Glutamatergic neuron (in vitro differentiated cells): ENCODE results near the gene MIEF1. TPM values are rescaled to one million over a fixed set of nuclear protein-coding genes. Genes with fewer than 3 reads are reported as not detected.
A peak's percentile ranks its signal among the peaks of the same experiment; 100 is the strongest.

Source experiments
- DNase-seq: peaks from one replicate; pipeline ENCODE4 v3.0.0; 2022
- H3K27ac Mint-ChIP-seq: one replicate; pipeline ENCODE4 v1.8.0; 2020; ENCODE audit warnings: mild to moderate bottlenecking, mixed read lengths, inconsistent platforms; ENCODE audit not compliant: unreplicated experiment
- H3K27me3 Mint-ChIP-seq: one replicate; pipeline ENCODE4 v1.8.0; 2020; ENCODE audit warnings: mild to moderate bottlenecking, moderate library complexity, mixed read lengths, inconsistent platforms; ENCODE audit not compliant: unreplicated experiment
- H3K36me3 Mint-ChIP-seq: one replicate; pipeline ENCODE4 v1.8.0; 2020; ENCODE audit warnings: mild to moderate bottlenecking, mixed read lengths, inconsistent platforms; ENCODE audit not compliant: unreplicated experiment
- H3K4me1 Mint-ChIP-seq: one replicate; pipeline ENCODE4 v1.8.0; 2020; ENCODE audit warnings: mild to moderate bottlenecking, low read depth, mixed read lengths, inconsistent platforms; ENCODE audit not compliant: unreplicated experiment
- H3K4me3 Mint-ChIP-seq: one replicate; pipeline ENCODE4 v1.8.0; 2020; ENCODE audit warnings: mild to moderate bottlenecking, mixed read lengths, inconsistent platforms; ENCODE audit not compliant: unreplicated experiment
- H3K9me3 Mint-ChIP-seq: one replicate; pipeline ENCODE4 v1.8.0; 2020; ENCODE audit warnings: mild to moderate bottlenecking, moderate library complexity, mixed read lengths, inconsistent platforms; ENCODE audit not compliant: unreplicated experiment
- total RNA-seq: library from RNA; stranded (reverse); fragmentation: NEBNext Ultra II Directional; extraction: Animal tissue kit (Norgen Biotek cat#: 25700); gene quantifications from one replicate; pipeline ENCODE4 v1.2.1, GENCODE V29; 2021; ENCODE audit not compliant: unreplicated experiment
- TF ChIP-seq, protein P1 (sequence below): fragments of 200-600 bp; sonication (generic); IDR thresholded peaks from one replicate; pipeline ENCODE4 v1.5.0; 2021; ENCODE audit not compliant: partially characterized antibody, unreplicated experiment

Gene MIEF1
- total RNA-seq, 1 donor from 2014 or later = 40.0 TPM

DNA sequence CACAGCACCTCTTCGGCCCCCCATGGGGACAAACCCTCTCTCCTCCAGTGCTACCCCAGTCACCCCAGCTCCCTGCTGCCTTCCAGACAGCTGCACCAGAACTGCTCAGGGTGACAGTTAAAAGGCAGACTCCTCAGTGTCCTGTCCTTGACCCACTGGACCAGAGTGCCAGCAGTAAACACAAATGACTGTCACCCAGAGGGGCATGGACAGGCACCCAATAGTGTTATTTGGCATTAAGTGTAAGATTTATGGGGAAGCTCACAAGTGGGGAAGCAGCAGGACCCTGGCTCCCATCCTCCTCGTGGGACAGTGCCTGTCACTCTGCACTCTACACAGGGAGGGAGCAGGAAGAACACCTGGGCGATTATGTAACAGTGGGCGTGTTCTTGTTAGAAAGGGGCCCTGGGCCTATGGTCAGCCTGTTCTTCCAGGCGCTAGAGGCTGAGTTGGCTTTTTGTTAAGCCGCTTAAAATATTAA is 25.4 kb downstream of the MIEF1 start:
- H3K4me3 Mint-ChIP-seq = peak overlapping the region; percentile 82
- H3K27ac Mint-ChIP-seq = peak overlapping the region; percentile 98

DNA sequence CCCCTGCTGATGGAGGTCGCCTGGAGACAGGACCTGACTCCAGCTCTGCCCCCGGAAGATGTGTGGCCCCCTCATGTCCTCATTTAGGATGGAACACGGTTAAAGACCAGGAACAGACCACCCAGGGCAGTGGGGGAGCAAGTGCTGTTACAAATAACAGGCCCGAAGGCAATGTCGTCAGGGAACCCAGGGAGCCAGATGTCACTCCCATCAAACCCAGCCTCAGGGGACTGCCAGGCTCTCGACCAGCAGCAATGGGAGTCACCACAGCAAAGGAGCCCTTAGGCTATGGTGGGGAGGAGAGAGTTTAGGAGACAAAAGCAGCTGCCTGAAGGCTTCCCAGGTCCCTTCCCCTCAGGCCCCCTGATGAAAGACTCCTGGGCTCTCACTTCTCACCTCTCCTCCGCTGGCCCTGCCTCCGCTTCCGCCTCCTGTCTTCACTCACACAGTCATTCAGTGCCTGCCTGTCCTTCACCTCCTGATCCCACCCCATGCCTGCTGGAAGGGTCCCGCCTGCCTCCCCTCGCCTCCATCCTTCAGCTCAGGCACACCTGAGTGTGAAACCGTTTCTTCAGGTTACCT is 26.1 kb downstream of the MIEF1 start:
- peak; percentile 64 for DNase-seq
- H3K4me3 Mint-ChIP-seq = peak overlapping the region; percentile 82
- H3K4me1 Mint-ChIP-seq = peaks cover 49% of the 10 kb centered on the region
- peaks cover 16% of the 10 kb centered on the region for H3K9me3 Mint-ChIP-seq
- H3K27ac Mint-ChIP-seq = peak overlapping the region; percentile 98
- no peaks in the 10 kb centered on the region for H3K36me3 Mint-ChIP-seq
- H3K27me3 Mint-ChIP-seq = peaks cover 17% of the 10 kb centered on the region
- TF ChIP-seq, protein P1, sequence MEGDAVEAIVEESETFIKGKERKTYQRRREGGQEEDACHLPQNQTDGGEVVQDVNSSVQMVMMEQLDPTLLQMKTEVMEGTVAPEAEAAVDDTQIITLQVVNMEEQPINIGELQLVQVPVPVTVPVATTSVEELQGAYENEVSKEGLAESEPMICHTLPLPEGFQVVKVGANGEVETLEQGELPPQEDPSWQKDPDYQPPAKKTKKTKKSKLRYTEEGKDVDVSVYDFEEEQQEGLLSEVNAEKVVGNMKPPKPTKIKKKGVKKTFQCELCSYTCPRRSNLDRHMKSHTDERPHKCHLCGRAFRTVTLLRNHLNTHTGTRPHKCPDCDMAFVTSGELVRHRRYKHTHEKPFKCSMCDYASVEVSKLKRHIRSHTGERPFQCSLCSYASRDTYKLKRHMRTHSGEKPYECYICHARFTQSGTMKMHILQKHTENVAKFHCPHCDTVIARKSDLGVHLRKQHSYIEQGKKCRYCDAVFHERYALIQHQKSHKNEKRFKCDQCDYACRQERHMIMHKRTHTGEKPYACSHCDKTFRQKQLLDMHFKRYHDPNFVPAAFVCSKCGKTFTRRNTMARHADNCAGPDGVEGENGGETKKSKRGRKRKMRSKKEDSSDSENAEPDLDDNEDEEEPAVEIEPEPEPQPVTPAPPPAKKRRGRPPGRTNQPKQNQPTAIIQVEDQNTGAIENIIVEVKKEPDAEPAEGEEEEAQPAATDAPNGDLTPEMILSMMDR = no peak

More for the DNA sequence above, 25.4 kb downstream of the MIEF1 start:
- DNase-seq = no peak
- H3K9me3 Mint-ChIP-seq = peaks cover 17% of the 10 kb centered on the region
- peaks cover 54% of the 10 kb centered on the region for H3K4me1 Mint-ChIP-seq
- peaks cover 20% of the 10 kb centered on the region for H3K27me3 Mint-ChIP-seq
- no peaks in the 10 kb centered on the region for H3K36me3 Mint-ChIP-seq
- TF ChIP-seq, protein P1 = no peak

DNA sequence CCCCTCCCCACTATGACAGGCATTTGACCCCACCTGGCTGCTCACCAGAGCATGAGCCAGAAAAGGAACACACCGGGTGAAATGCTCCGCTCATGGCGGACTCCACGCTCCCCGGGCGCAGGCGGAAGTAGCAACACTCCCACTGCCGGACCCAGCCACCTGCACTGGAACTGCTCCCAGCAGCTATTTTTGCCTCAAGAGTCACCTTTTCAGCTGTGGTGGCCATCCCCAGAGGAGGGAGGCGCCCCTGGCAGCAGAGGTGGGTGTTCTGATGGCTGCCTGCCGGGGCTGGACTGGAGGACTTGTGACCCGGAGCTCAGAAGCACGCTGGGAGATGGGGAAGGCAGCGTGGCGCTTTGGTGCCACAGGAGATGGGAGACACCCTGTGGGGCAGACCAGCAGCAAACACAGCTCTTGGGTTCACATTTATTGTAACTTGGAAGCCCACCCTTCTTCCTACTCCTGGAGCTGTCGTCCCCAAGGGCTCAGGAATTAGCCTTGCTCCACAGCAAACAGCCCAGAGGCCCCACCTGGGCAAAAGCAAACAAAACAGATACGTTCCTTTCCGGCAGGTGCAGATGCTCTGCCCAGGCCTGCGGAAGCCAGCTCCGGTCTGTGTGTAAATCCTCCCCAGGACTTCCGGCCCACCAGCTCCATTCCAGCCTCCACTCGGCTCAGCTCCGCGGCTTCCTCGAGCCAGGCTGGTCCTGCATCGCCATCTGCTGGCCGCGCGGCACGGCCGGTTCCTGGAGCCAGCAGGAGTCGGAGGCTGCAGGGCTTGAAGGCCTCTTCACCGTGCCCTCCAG is 26.8 kb downstream of the MIEF1 start:
- Mint-ChIP-seq H3K27me3 (peaks cover 16% of the 10 kb centered on the region), H3K27ac (peak overlapping the region; percentile 98), H3K4me3 (peak overlapping the region; percentile 82), H3K4me1 (peaks cover 48% of the 10 kb centered on the region), H3K36me3 (no peaks in the 10 kb centered on the region), H3K9me3 (peaks cover 13% of the 10 kb centered on the region)
- TF ChIP-seq, protein P1 = peak; percentile 78
- DNase-seq = peak; percentile 96

DNA sequence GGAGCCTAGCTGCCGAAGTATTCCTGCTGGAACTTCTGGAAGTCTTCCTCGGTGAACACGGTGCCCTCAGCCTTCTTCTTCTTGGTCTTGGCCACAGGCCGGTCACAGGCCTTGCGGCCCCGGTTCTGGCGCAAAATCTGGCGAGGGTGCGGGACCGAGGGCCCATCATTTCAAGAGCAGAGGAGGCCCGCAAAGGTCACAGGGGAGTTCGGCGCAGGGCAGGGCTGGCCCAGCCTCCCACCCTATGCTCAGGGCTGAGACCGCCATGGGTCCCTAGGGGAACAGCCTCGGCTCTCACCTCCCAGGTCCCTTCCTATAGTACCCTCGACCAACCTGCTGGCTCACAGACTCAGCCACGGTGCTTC is 27.4 kb downstream of the MIEF1 start:
- H3K4me1 Mint-ChIP-seq = peaks cover 50% of the 10 kb centered on the region
- peaks cover 17% of the 10 kb centered on the region for H3K27me3 Mint-ChIP-seq
- no peak for DNase-seq
- no peak overlapping the region for H3K4me3 Mint-ChIP-seq
- TF ChIP-seq, protein P1 = peak; percentile 34
- H3K36me3 Mint-ChIP-seq = no peaks in the 10 kb centered on the region
- peaks cover 18% of the 10 kb centered on the region for H3K9me3 Mint-ChIP-seq
- no peak overlapping the region for H3K27ac Mint-ChIP-seq

DNA sequence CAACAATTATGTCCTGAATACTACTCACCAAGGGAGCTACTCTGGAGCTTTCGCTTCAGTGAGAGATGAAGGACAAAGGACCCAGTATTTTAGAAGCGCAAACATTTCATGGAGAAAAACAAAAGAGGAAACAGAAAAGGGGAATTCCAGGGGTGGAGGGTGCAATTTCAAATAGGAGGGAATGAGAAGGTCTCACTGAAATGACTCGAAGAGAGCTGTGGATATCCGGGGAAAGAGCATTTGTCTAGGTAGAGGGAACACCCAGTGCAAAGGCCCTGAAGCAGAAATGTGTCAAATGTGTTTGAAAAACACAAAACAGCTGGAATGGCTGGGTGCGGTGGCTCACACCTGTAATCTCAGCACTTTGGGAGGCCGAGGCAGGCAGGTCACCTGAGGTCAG is 28.0 kb downstream of the MIEF1 start:
- Mint-ChIP-seq H3K27ac (peak overlapping the region; percentile 65), H3K4me3 (peak overlapping the region; percentile 56), H3K4me1 (peaks cover 48% of the 10 kb centered on the region), H3K36me3 (no peaks in the 10 kb centered on the region), H3K27me3 (peaks cover 14% of the 10 kb centered on the region), H3K9me3 (peaks cover 16% of the 10 kb centered on the region)
- TF ChIP-seq, protein P1 = no peak
- no peak for DNase-seq
